H9 (cell line): Measurements from ENCODE around the gene GIGYF1. TPM values are rescaled to one million over a fixed set of nuclear protein-coding genes. Genes with fewer than 3 reads are reported as not detected.
A peak's percentile ranks its signal among the peaks of the same experiment; 100 is the strongest.

ENCODE experiments used
- DNase-seq: peaks from one replicate; pipeline ENCODE4 v3.0.0-alpha.2; 2017
- H2AFZ ChIP-seq: one replicate; pipeline ENCODE4 v1.6.1; 2013; ENCODE audit warnings: mild to moderate bottlenecking, low read length, control low read depth, moderate library complexity
- H2AK5ac ChIP-seq: 2 replicates; pipeline ENCODE4 v1.6.1; 2013; ENCODE audit warnings: low read length, control low read depth, mixed read lengths; ENCODE audit not compliant: insufficient read length
- H2BK120ac ChIP-seq: one replicate; pipeline ENCODE4 v1.6.1; 2013; ENCODE audit warnings: low read depth, mild to moderate bottlenecking, low read length, control low read depth, inconsistent platforms; ENCODE audit not compliant: poor library complexity, severe bottlenecking
- H2BK12ac ChIP-seq: 2 replicates; pipeline ENCODE4 v1.6.1; 2013; ENCODE audit warnings: low read length, control low read depth, mixed read lengths, low read depth; ENCODE audit not compliant: insufficient read length
- H2BK15ac ChIP-seq: 2 replicates; pipeline ENCODE4 v1.6.1; 2013; ENCODE audit warnings: low read depth, low read length, control low read depth
- H2BK20ac ChIP-seq: one replicate; pipeline ENCODE4 v1.6.1; 2013; ENCODE audit warnings: low read depth, mild to moderate bottlenecking, low read length, control low read depth, inconsistent platforms; ENCODE audit not compliant: poor library complexity, severe bottlenecking
- H2BK5ac ChIP-seq: 2 replicates; pipeline ENCODE4 v1.6.1; 2013; ENCODE audit warnings: low read length, control low read depth, mixed read lengths; ENCODE audit not compliant: insufficient read length
- H3K14ac ChIP-seq: 2 replicates; pipeline ENCODE4 v1.6.1; 2013; ENCODE audit warnings: low read length, control low read depth; ENCODE audit not compliant: insufficient read depth
- H3K18ac ChIP-seq: 2 replicates; pipeline ENCODE4 v1.6.1; 2013; ENCODE audit warnings: low read depth, mild to moderate bottlenecking, mixed read lengths, low read length, control low read depth; ENCODE audit not compliant: insufficient read length
- H3K23ac ChIP-seq: 2 replicates; pipeline ENCODE4 v1.6.1; 2013; ENCODE audit warnings: low read length, control low read depth, mixed read lengths, low read depth; ENCODE audit not compliant: insufficient read length
- H3K23me2 ChIP-seq: 2 replicates; pipeline ENCODE4 v1.6.1; 2013; ENCODE audit warnings: low read depth, mild to moderate bottlenecking, mixed read lengths, low read length, control low read depth; ENCODE audit not compliant: insufficient read length, poor library complexity, severe bottlenecking
- H3K27ac ChIP-seq: 2 replicates; pipeline ENCODE4 v1.5.1; 2013; ENCODE audit warnings: low read length, control low read depth, mixed read lengths, low read depth; ENCODE audit not compliant: insufficient read length
- H3K27me3 ChIP-seq: 2 replicates; pipeline ENCODE4 v1.6.1; 2013; ENCODE audit warnings: low read length, control low read depth, inconsistent platforms; ENCODE audit not compliant: insufficient read depth
- H3K4ac ChIP-seq: 2 replicates; pipeline ENCODE4 v1.6.1; 2013; ENCODE audit warnings: low read depth, mild to moderate bottlenecking, control low read depth, inconsistent platforms, low read length, moderate library complexity
- H3K4me1 ChIP-seq: 2 replicates; pipeline ENCODE4 v1.6.1; 2013; ENCODE audit warnings: low read length, control low read depth, inconsistent platforms; ENCODE audit not compliant: insufficient read depth
- H3K4me2 ChIP-seq: 2 replicates; pipeline ENCODE4 v1.6.1; 2013; ENCODE audit warnings: low read length, control low read depth, mixed read lengths; ENCODE audit not compliant: insufficient read length, insufficient read depth
- H3K56ac ChIP-seq: 2 replicates; pipeline ENCODE4 v1.6.1; 2013; ENCODE audit warnings: low read depth, mild to moderate bottlenecking, mixed read lengths, low read length, control low read depth; ENCODE audit not compliant: insufficient read length
- H3K79me1 ChIP-seq: 2 replicates; pipeline ENCODE4 v1.6.1; 2013; ENCODE audit warnings: low read depth, mild to moderate bottlenecking, moderate library complexity, low read length, control low read depth, inconsistent platforms; ENCODE audit not compliant: insufficient read depth, poor library complexity, severe bottlenecking
- H3K79me2 ChIP-seq: 2 replicates; pipeline ENCODE4 v1.6.1; 2013; ENCODE audit warnings: low read length, control low read depth, inconsistent platforms; ENCODE audit not compliant: insufficient read depth
- H3K9ac ChIP-seq: 2 replicates; pipeline ENCODE4 v1.6.1; 2013; ENCODE audit warnings: low read length, control low read depth, mixed read lengths; ENCODE audit not compliant: insufficient read length; ENCODE audit errors: extremely low read depth
- H3K9me3 ChIP-seq: one replicate; pipeline ENCODE4 v1.6.1; 2013; ENCODE audit warnings: low read depth, low read length, inconsistent platforms; ENCODE audit not compliant: control insufficient read depth
- H3T11ph ChIP-seq: one replicate; pipeline ENCODE4 v1.6.1; 2013; ENCODE audit warnings: mild to moderate bottlenecking, low read length, control low read depth, inconsistent platforms
- H4K20me1 ChIP-seq: one replicate; pipeline ENCODE4 v1.6.1; 2013; ENCODE audit not compliant: control insufficient read depth, insufficient read length, insufficient read depth
- H4K5ac ChIP-seq: 2 replicates; pipeline ENCODE4 v1.6.1; 2013; ENCODE audit warnings: low read depth, mild to moderate bottlenecking, mixed read lengths, low read length, control low read depth; ENCODE audit not compliant: insufficient read length
- H4K8ac ChIP-seq: replicated peaks from 2 replicates; pipeline ENCODE4 v1.6.1; 2013; ENCODE audit warnings: low read length, control low read depth, mixed read lengths, low read depth; ENCODE audit not compliant: insufficient read length
- H4K91ac ChIP-seq: 2 replicates; pipeline ENCODE4 v1.6.1; 2013; ENCODE audit warnings: low read depth, mild to moderate bottlenecking, moderate library complexity, mixed read lengths, low read length, control low read depth; ENCODE audit not compliant: insufficient read length
- H3K27ac Mint-ChIP-seq, 3 experiments: 2 replicates in 2 of 3; 3 replicates in 1 of 3; pipeline ENCODE4 v1.8.0; 2020 to 2021; ENCODE audit warnings: mixed read lengths in 3 of 3, mild to moderate bottlenecking in 1 of 3, moderate library complexity in 1 of 3
- H3K27me3 Mint-ChIP-seq: 2 replicates; pipeline ENCODE4 v1.8.0; 2021; ENCODE audit warnings: low read depth, mild to moderate bottlenecking, moderate library complexity, mixed read lengths
- H3K36me3 Mint-ChIP-seq, 3 experiments: 2 replicates in 2 of 3; 3 replicates in 1 of 3; pipeline ENCODE4 v1.8.0; 2020 to 2021; ENCODE audit warnings: low read depth in 3 of 3, mixed read lengths in 3 of 3; ENCODE audit not compliant: insufficient read depth in 1 of 3
- H3K4me1 Mint-ChIP-seq, 2 experiments: 2 replicates each; pipeline ENCODE4 v1.8.0; 2020; ENCODE audit warnings: mixed read lengths in 2 of 2
- H3K4me3 Mint-ChIP-seq, 2 experiments: 2 replicates in 1 of 2; 3 replicates in 1 of 2; pipeline ENCODE4 v1.8.0; 2020 to 2021; ENCODE audit warnings: mild to moderate bottlenecking in 2 of 2, mixed read lengths in 2 of 2, moderate library complexity in 1 of 2
- H3K9me3 Mint-ChIP-seq, 2 experiments: 2 replicates in 1 of 2; 3 replicates in 1 of 2; pipeline ENCODE4 v1.8.0; 2020; ENCODE audit warnings: mild to moderate bottlenecking in 2 of 2, mixed read lengths in 2 of 2, moderate library complexity in 1 of 2
- WGBS: extraction: QIAGEN DNeasy Blood & Tissue Kit; methylation state at CpG from one replicate; pipeline ENCODE4 v1.1.7; 2013; ENCODE audit warnings: missing lambda C conversion rate, low lambda C conversion rate, mixed read lengths; ENCODE audit not compliant: insufficient read length; ENCODE audit errors: extremely low coverage; 5-methylcytosine and 5-hydroxymethylcytosine counted together
- total RNA-seq: library from RNA; stranded (reverse); gene quantifications from 2 replicates; pipeline ENCODE4 v1.2.1, GENCODE V29; 2021
- TF ChIP-seq, protein P1 (sequence below): fragments of 200-600 bp; sonication (generic); conservative IDR thresholded peaks from 3 replicates; pipeline ENCODE4 v1.8.0; 2021; ENCODE audit warnings: antibody characterized with exemption, mild to moderate bottlenecking

The GIGYF1 gene
- total RNA-seq, 1 experiment from 2014 or later, result 104 TPM

- Histone ChIP-seq H2AK5ac (no peak overlapping the region), H3K23ac (no peak overlapping the region), H3K56ac (no peak overlapping the region), H4K5ac (no peak overlapping the region), H2BK120ac (no peak overlapping the region), H3K79me2 (no peaks in the 10 kb centered on the region), H2BK5ac (no peak overlapping the region), H2BK12ac (no peak overlapping the region), H4K20me1 (no peaks in the 10 kb centered on the region), H3T11ph (no peak overlapping the region), H2AFZ (no peak overlapping the region), H3K4me1 (no peaks in the 10 kb centered on the region), H3K9me3 (no peaks in the 10 kb centered on the region), H3K79me1 (no peaks in the 10 kb centered on the region), H3K18ac (no peak overlapping the region), H3K27me3 (no peaks in the 10 kb centered on the region), H4K8ac (no peak overlapping the region), H3K9ac (no peak overlapping the region), H3K23me2 (no peaks in the 10 kb centered on the region), H4K91ac (no peak overlapping the region), H3K4ac (no peak overlapping the region), H3K27ac (no peak overlapping the region), H3K4me2 (no peak overlapping the region), H2BK20ac (no peak overlapping the region), H2BK15ac (no peak overlapping the region), H3K14ac (no peak overlapping the region)
- TF ChIP-seq, protein P1, sequence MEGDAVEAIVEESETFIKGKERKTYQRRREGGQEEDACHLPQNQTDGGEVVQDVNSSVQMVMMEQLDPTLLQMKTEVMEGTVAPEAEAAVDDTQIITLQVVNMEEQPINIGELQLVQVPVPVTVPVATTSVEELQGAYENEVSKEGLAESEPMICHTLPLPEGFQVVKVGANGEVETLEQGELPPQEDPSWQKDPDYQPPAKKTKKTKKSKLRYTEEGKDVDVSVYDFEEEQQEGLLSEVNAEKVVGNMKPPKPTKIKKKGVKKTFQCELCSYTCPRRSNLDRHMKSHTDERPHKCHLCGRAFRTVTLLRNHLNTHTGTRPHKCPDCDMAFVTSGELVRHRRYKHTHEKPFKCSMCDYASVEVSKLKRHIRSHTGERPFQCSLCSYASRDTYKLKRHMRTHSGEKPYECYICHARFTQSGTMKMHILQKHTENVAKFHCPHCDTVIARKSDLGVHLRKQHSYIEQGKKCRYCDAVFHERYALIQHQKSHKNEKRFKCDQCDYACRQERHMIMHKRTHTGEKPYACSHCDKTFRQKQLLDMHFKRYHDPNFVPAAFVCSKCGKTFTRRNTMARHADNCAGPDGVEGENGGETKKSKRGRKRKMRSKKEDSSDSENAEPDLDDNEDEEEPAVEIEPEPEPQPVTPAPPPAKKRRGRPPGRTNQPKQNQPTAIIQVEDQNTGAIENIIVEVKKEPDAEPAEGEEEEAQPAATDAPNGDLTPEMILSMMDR, result no peak
- Mint-ChIP-seq H3K27ac (peak overlapping the region in 1 of 3 experiments; percentile 61; a peak in 1 of 7 replicates), H3K36me3 (peaks cover 26 to 77% (median 70%) of the 10 kb centered on the region in 3 experiments), H3K9me3 (no peaks in the 10 kb centered on the region), H3K4me3 (no peak overlapping the region), H3K4me1 (peaks cover 2 to 14% of the 10 kb centered on the region in 2 experiments; a peak in 3 of 4 replicates), H3K27me3 (peaks cover 3% of the 10 kb centered on the region)
- no CpG with 5 or more reads among the region's 29 CpGs for WGBS
- no peak for DNase-seq
Observed at GRCh38 chr7:100681491-100682227, 12.4 kb downstream of the GIGYF1 start.
